Erythroblast (primary cell): ENCODE data around the gene FKBP2.

Experiments used
- GATA1 ChIP-seq: IDR thresholded peaks from 2 replicates; pipeline ENCODE4 v1.6.1; 2011; ENCODE audit warnings: low read depth, mild to moderate bottlenecking, control low read depth, low read length, moderate library complexity
- POLR2A ChIP-seq: IDR thresholded peaks from 2 replicates; pipeline ENCODE4 v1.6.1; 2011; ENCODE audit warnings: mild to moderate bottlenecking, low read length

- TF ChIP-seq POLR2A (no peak), GATA1 (no peak)
Measured at GRCh38 chr11:64208086-64208795, 32.7 kb upstream of the FKBP2 start.
